Panc1 (cell line): ENCODE measurements around the gene SLC35E2B. TPM values are rescaled to one million over a fixed set of nuclear protein-coding genes. Genes with fewer than 3 reads are reported as not detected.

Experiments used
- ATAC-seq: fragments of 200-7000 bp; cut with Tn5 transposase; 2 replicates; pipeline ENCODE4 v1.9.1; 2020; ENCODE audit warnings: mild to moderate bottlenecking, moderate library complexity
- BruUV-seq: library from RNA; stranded (reverse); fragments of 400-500 nt; replicated peaks from 2 replicates; lab custom pipeline; 2021; lab: Mats Ljungman, UMichigan
- CTCF ChIA-PET: fragments of 300-600 bp; sonication (Branson Sonifier 250); formaldehyde crosslinking; loops from one replicate; lab custom pipeline; 2022; ENCODE audit warnings: antibody characterized with exemption; lab: Charles Lee
- POLR2A ChIA-PET: fragments of 300-600 bp; sonication (Branson Sonifier 250); formaldehyde crosslinking; loops from one replicate; lab custom pipeline; 2022; ENCODE audit warnings: antibody characterized with exemption; lab: Charles Lee
- DNase-seq: peaks from one replicate; pipeline ENCODE4 v3.0.0-alpha.2; 2010; ENCODE audit warnings: low read depth, low spot score
- H3K27ac ChIP-seq: 2 replicates; pipeline ENCODE4 v1.5.1; 2011; ENCODE audit warnings: mild to moderate bottlenecking, low read length, inconsistent platforms
- H3K27me3 ChIP-seq: fragments of 200-500 bp; sonication (Bioruptor generic); 2 replicates; pipeline ENCODE4 v1.6.0; 2014; ENCODE audit warnings: low read length, inconsistent platforms; ENCODE audit not compliant: control insufficient read depth, insufficient read depth
- H3K36me3 ChIP-seq: fragments of 200-500 bp; sonication (Bioruptor generic); 2 replicates; pipeline ENCODE4 v1.5.1; 2014; ENCODE audit warnings: inconsistent platforms, mild to moderate bottlenecking, low read length, moderate library complexity; ENCODE audit not compliant: control insufficient read depth, insufficient read depth
- H3K4me1 ChIP-seq: 2 replicates; pipeline ENCODE4 v1.5.1; 2011; ENCODE audit warnings: inconsistent platforms, mild to moderate bottlenecking, low read length, moderate library complexity; ENCODE audit not compliant: control insufficient read depth, insufficient read depth
- H3K4me3 ChIP-seq, 2 experiments: 2 replicates each; pipeline ENCODE4 v1.5.1; 2011 to 2012; ENCODE audit warnings: low read depth in 2 of 2, low read length in 2 of 2, mild to moderate bottlenecking in 2 of 2, inconsistent platforms in 1 of 2, moderate library complexity in 1 of 2
- H3K9me3 ChIP-seq: fragments of 200-500 bp; sonication (Bioruptor generic); 2 replicates; pipeline ENCODE4 v1.5.1; 2014; ENCODE audit warnings: low read depth, mild to moderate bottlenecking, inconsistent platforms, low read length, moderate library complexity; ENCODE audit not compliant: control insufficient read depth, insufficient read depth
- CTCF ChIP-seq: fragments of 450-650 bp; IDR thresholded peaks from 2 replicates; pipeline ENCODE4 v1.5.1; 2017; ENCODE audit warnings: mild to moderate bottlenecking
- POLR2AphosphoS5 ChIP-seq: IDR thresholded peaks from 2 replicates; pipeline ENCODE4 v1.6.1; 2012; ENCODE audit warnings: mild to moderate bottlenecking, low read depth, low read length, moderate library complexity
- SIN3A ChIP-seq: IDR thresholded peaks from 2 replicates; pipeline ENCODE4 v1.6.1; 2012; ENCODE audit warnings: low read depth, mild to moderate bottlenecking, low read length, moderate library complexity, borderline replicate concordance; ENCODE audit not compliant: insufficient read depth
- TCF7L2 ChIP-seq: IDR thresholded peaks from 2 replicates; pipeline ENCODE4 v1.6.1; 2011; ENCODE audit warnings: mild to moderate bottlenecking, low read depth, low read length, inconsistent platforms
- in situ Hi-C: cut with HindIII; loops from 2 replicates; pipeline ENCODE4 v1.10.0; 2016; ENCODE audit warnings: low sequenced_read_pairs, low pct_unique_long_range_greater_than_20kb
- intact Hi-C: fragments of 100-400 bp; cut with micrococcal nuclease; formaldehyde crosslinking; loops from one replicate; pipeline ENCODE4 v1.10.0; 2022; ENCODE audit not compliant: unreplicated experiment
- total RNA-seq: library from RNA; stranded (reverse); gene quantifications from one replicate; pipeline ENCODE4 v1.2.1, GENCODE V29; 2021; ENCODE audit not compliant: unreplicated experiment
- TF ChIP-seq, protein P1 (sequence below), 2 experiments: IDR thresholded peaks; 2 replicates each; pipeline ENCODE4 v1.6.1; 2011 to 2012; ENCODE audit warnings: low read depth in 2 of 2, control low read depth in 1 of 2, low read length in 1 of 2, mild to moderate bottlenecking in 1 of 2, moderate library complexity in 1 of 2; ENCODE audit not compliant: insufficient read depth in 1 of 2

The SLC35E2B gene
- total RNA-seq, 1 experiment from 2014 or later = 75.7 TPM

DNA sequence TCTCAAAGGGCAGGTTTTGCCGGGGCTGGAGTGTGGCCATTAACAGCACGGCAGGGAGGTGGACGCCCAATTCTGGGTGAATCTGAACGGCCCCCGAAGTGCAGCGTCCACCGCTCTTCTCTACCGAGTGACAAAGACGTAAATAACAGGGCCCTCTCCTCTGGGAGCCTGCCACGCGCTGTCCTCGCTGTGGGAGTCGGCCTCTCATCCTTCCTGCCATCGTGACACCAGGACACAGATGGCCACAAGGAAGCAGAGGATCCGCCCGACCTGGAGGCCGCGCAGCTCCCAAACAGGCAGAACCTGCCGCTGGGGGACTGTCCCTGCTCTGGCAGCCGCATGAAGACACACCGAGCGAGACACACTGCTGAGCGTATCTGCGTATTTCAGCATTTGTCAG lies 21.7 kb downstream of the SLC35E2B start:
- intact Hi-C loops = no loop called here
- Histone ChIP-seq H3K4me1 (no peaks in the 10 kb centered on the region), H3K4me3 (no peak overlapping the region), H3K27me3 (no peaks in the 10 kb centered on the region), H3K27ac (no peak overlapping the region), H3K9me3 (no peaks in the 10 kb centered on the region), H3K36me3 (peaks cover 2% of the 10 kb centered on the region; the same call in 1 of the 2 replicates)
- POLR2A ChIA-PET = no interaction called here
- CTCF ChIA-PET = interaction anchor here (0.6 kb wide), 1 partner anchor 188 kb away, joined by 3 read pairs; no protein-coding TSS in a partner anchor
- TF ChIP-seq TCF7L2 (no peak), CTCF (no peak), POLR2AphosphoS5 (no peak), SIN3A (no peak)
- TF ChIP-seq, protein P1, sequence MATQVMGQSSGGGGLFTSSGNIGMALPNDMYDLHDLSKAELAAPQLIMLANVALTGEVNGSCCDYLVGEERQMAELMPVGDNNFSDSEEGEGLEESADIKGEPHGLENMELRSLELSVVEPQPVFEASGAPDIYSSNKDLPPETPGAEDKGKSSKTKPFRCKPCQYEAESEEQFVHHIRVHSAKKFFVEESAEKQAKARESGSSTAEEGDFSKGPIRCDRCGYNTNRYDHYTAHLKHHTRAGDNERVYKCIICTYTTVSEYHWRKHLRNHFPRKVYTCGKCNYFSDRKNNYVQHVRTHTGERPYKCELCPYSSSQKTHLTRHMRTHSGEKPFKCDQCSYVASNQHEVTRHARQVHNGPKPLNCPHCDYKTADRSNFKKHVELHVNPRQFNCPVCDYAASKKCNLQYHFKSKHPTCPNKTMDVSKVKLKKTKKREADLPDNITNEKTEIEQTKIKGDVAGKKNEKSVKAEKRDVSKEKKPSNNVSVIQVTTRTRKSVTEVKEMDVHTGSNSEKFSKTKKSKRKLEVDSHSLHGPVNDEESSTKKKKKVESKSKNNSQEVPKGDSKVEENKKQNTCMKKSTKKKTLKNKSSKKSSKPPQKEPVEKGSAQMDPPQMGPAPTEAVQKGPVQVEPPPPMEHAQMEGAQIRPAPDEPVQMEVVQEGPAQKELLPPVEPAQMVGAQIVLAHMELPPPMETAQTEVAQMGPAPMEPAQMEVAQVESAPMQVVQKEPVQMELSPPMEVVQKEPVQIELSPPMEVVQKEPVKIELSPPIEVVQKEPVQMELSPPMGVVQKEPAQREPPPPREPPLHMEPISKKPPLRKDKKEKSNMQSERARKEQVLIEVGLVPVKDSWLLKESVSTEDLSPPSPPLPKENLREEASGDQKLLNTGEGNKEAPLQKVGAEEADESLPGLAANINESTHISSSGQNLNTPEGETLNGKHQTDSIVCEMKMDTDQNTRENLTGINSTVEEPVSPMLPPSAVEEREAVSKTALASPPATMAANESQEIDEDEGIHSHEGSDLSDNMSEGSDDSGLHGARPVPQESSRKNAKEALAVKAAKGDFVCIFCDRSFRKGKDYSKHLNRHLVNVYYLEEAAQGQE (IDR thresholded peaks at IDR 0.05; ENCODE audit: insufficient read depth in 1 of 2, low read depth in 2 of 2, low read length in 1 of 2) = no peak
- BruUV-seq = no TSS peak
- in situ Hi-C loops = no loop called here
- ATAC-seq = no peak
- DNase-seq = no peak

GRCh38 chr1:1669468-1670440 lies 22.8 kb downstream of the SLC35E2B start:
- TF ChIP-seq POLR2AphosphoS5 (no peak), TCF7L2 (no peak), SIN3A (no peak), CTCF (no peak)
- TF ChIP-seq, protein P1 (IDR thresholded peaks at IDR 0.05; ENCODE audit: insufficient read depth in 1 of 2, low read depth in 2 of 2, low read length in 1 of 2) = no peak
- in situ Hi-C loops = no loop called here
- ATAC-seq (no peak), DNase-seq (no peak)
- no peak overlapping the region for H3K4me3 ChIP-seq
- H3K4me1 ChIP-seq = no peaks in the 10 kb centered on the region
- ChIA-PET POLR2A (no interaction called here), CTCF (no interaction called here)
- BruUV-seq = no TSS peak
- intact Hi-C loops = no loop called here
- H3K27me3 ChIP-seq = no peaks in the 10 kb centered on the region
- H3K36me3 ChIP-seq = peaks cover 2% of the 10 kb centered on the region; the same call in 1 of the 2 replicates
- no peaks in the 10 kb centered on the region for H3K9me3 ChIP-seq
- H3K27ac ChIP-seq = no peak overlapping the region
